Thymus (tissue), 11 donors: ENCODE data around the gene CPNE2. TPM values are rescaled to one million over a fixed set of nuclear protein-coding genes. Genes with fewer than 3 reads are reported as not detected.
A peak's percentile ranks its signal among the peaks of the same experiment; 100 is the strongest.

Experiments
- DNase-seq, 9 donors: peaks; one replicate each; pipeline ENCODE4 v3.0.0-alpha.2; 2013; ENCODE audit warnings: low spot score in 9 of 9, low read depth in 6 of 9, missing footprints in 1 of 9
- H3K27ac ChIP-seq, 2 donors: one replicate each; pipeline ENCODE4 v1.5.1; 2013; ENCODE audit warnings: control low read depth in 1 of 2, low read depth in 1 of 2, low read length in 1 of 2, mild to moderate bottlenecking in 1 of 2, moderate library complexity in 1 of 2
- H3K27me3 ChIP-seq, 2 donors: one replicate each; pipeline ENCODE4 v1.5.1; 2013; ENCODE audit warnings: low read length in 1 of 2; ENCODE audit not compliant: control insufficient read depth in 2 of 2, insufficient read depth in 1 of 2
- H3K36me3 ChIP-seq, 2 donors: one replicate each; pipeline ENCODE4 v1.5.1; 2013; ENCODE audit warnings: low read length in 1 of 2, mild to moderate bottlenecking in 1 of 2, moderate library complexity in 1 of 2; ENCODE audit not compliant: control insufficient read depth in 2 of 2, insufficient read depth in 2 of 2
- H3K4me1 ChIP-seq, 2 donors: one replicate each; pipeline ENCODE4 v1.5.1; 2013; ENCODE audit warnings: low read length in 2 of 2; ENCODE audit not compliant: control insufficient read depth in 2 of 2, insufficient read depth in 2 of 2
- H3K4me3 ChIP-seq, 2 donors: one replicate each; pipeline ENCODE4 v1.5.1; 2013; ENCODE audit warnings: low read length in 2 of 2, control low read depth in 1 of 2, mild to moderate bottlenecking in 1 of 2
- H3K9me3 ChIP-seq, 2 donors: one replicate each; pipeline ENCODE4 v1.5.1; 2013; ENCODE audit warnings: low read length in 1 of 2, mild to moderate bottlenecking in 1 of 2; ENCODE audit not compliant: control insufficient read depth in 2 of 2, insufficient read depth in 1 of 2
- WGBS: extraction: QIAGEN DNeasy Blood & Tissue Kit; methylation state at CpG from one replicate; pipeline ENCODE4 v1.1.7; 2013; 5-methylcytosine and 5-hydroxymethylcytosine counted together
- polyA plus RNA-seq: library from polyadenylated mRNA; stranded (reverse); fragments of 200-250 nt; gene quantifications from one replicate; pipeline ENCODE4 v1.2.3, GENCODE V29; 2013
- total RNA-seq: library from RNA; stranded (reverse); fragments of 120-200 nt; gene quantifications from one replicate; pipeline ENCODE4 v1.2.4, GENCODE V29; 2013
- donor health status: healthy.

CPNE2 gene
- total and polyA plus RNA-seq, 2 donors, result 6.5 to 27.5 TPM

DNA sequence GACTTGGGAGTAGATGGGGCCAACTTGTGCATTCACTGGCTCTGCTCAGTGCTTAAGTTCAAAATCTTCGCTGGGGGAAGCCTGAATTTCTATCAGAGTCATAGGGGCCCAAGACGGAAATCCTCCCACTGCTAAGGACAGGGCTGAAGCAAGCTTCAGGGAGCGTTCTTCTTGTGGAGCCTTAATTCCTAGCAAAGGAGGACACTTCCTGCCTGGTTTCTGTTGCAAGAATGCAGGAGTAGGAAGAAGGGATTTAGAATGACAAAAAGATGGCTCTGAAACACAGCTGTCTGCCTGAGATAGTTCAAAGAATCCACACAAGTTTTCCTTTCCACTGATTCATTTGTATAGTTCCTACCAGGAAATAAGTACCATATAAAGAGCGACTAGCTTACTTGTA, 67.1 kb downstream of the CPNE2 start:
- peaks cover 0 to 5% of the 10 kb centered on the region in 2 donors for H3K9me3 ChIP-seq
- H3K27ac ChIP-seq, result no peak overlapping the region
- peaks cover 41 to 82% of the 10 kb centered on the region in 2 donors for H3K36me3 ChIP-seq
- H3K4me1 ChIP-seq, result no peaks in the 10 kb centered on the region
- H3K27me3 ChIP-seq, result no peaks in the 10 kb centered on the region
- no peak for DNase-seq
- no peak overlapping the region for H3K4me3 ChIP-seq
- WGBS, result 99% methylated on average over 4 of the region's 4 CpGs

DNA sequence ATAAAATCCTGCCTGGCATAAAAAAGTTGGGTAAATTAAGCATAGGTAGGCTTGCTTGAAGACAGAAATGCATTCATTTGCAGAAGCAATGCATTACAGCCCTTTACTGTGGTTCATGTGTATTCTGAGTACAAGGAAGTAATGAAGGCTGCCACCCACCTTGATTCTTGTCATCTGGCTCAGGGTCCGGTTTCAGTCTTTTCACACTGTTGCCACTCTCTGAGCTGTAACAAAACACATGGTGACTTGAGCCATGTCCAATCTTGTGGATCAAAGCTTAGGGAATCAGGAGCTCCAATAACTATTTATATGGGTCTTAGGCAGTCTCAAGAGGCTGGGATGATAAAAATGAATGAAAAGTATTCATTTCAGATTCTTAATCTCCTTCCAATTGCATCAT, 71.5 kb downstream of the CPNE2 start:
- Histone ChIP-seq H3K27me3 (no peaks in the 10 kb centered on the region), H3K9me3 (no peaks in the 10 kb centered on the region), H3K4me1 (no peaks in the 10 kb centered on the region), H3K4me3 (no peak overlapping the region), H3K36me3 (peaks cover 42 to 69% of the 10 kb centered on the region in 2 donors), H3K27ac (no peak overlapping the region)
- DNase-seq, result no peak
- 95% methylated on average over 1 of the region's 1 CpG for WGBS

DNA sequence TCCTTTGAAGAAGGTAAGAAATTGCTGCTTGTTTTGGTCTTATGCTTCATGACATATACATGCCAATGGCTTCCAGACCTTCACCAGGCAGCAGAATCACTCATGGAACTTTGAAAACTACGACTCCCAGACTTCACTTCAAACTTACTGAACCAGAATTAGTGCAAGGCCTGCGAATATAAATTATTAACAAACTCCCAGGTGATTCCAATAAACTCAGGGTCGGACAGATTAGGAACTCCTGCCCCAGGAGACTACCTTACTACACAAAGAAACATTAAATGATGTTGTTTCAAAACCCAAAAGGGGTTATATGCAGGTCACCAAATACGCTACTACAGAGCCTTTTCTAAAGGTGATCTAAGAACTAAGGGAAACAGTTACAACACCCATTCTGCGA, 73.1 kb downstream of the CPNE2 start:
- WGBS, result 98% methylated on average over 5 of the region's 5 CpGs
- Histone ChIP-seq H3K4me1 (no peaks in the 10 kb centered on the region), H3K27ac (no peak overlapping the region), H3K36me3 (peaks cover 46 to 71% of the 10 kb centered on the region in 2 donors), H3K27me3 (no peaks in the 10 kb centered on the region), H3K4me3 (no peak overlapping the region), H3K9me3 (no peaks in the 10 kb centered on the region)
- no peak for DNase-seq

GRCh38 chr16:57165938-57166337, 73.6 kb downstream of the CPNE2 start:
- no peak for DNase-seq
- no peaks in the 10 kb centered on the region for H3K4me1 ChIP-seq
- no peak overlapping the region for H3K27ac ChIP-seq
- WGBS, result 90% methylated on average over 3 of the region's 3 CpGs
- H3K9me3 ChIP-seq, result no peaks in the 10 kb centered on the region
- H3K4me3 ChIP-seq, result no peak overlapping the region
- H3K27me3 ChIP-seq, result no peaks in the 10 kb centered on the region
- peaks cover 49 to 73% of the 10 kb centered on the region in 2 donors for H3K36me3 ChIP-seq

GRCh38 chr16:57166451-57166850, 74.1 kb downstream of the CPNE2 start:
- Histone ChIP-seq H3K27me3 (no peaks in the 10 kb centered on the region), H3K4me1 (no peaks in the 10 kb centered on the region), H3K4me3 (no peak overlapping the region), H3K9me3 (no peaks in the 10 kb centered on the region), H3K36me3 (peaks cover 54 to 73% of the 10 kb centered on the region in 2 donors), H3K27ac (peak overlapping the region in 1 of 2 donors; percentile 46)
- no peak for DNase-seq

- H3K27me3 ChIP-seq, result no peaks in the 10 kb centered on the region
- H3K27ac ChIP-seq, result peak overlapping the region in 1 of 2 donors; percentile 46
- H3K4me3 ChIP-seq, result no peak overlapping the region
- H3K36me3 ChIP-seq, result peaks cover 59 to 74% of the 10 kb centered on the region in 2 donors
- H3K4me1 ChIP-seq, result no peaks in the 10 kb centered on the region
- DNase-seq, result peak in 1 of 9 donors; percentile 20
- WGBS, result 91% methylated on average over 7 of the region's 7 CpGs
- H3K9me3 ChIP-seq, result no peaks in the 10 kb centered on the region
Measured at GRCh38 chr16:57166951-57167350, 74.6 kb downstream of the CPNE2 start.

DNA sequence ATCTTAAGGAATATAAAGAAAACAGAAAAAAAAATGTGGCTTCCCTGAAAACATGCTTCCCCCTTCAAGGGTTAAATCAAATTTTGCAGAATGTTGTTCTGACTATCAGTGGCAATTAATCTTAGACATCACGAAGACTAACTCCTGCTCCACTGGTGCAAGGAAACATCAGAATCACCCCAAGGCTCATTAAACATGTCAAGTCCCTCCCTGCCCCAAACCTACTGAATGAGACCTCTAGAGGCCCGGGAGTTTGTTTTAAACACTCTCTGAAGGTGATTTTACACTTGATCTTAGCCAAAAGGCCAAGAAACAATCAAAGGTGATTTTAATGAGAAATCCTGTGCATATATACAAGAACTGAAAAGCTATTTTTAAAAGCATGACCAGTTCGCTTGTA, 75.2 kb downstream of the CPNE2 start:
- no peak for DNase-seq
- no peak overlapping the region for H3K27ac ChIP-seq
- no peak overlapping the region for H3K4me3 ChIP-seq
- H3K4me1 ChIP-seq, result no peaks in the 10 kb centered on the region
- H3K9me3 ChIP-seq, result no peaks in the 10 kb centered on the region
- 90% methylated on average over 3 of the region's 3 CpGs for WGBS
- H3K27me3 ChIP-seq, result no peaks in the 10 kb centered on the region
- H3K36me3 ChIP-seq, result peaks cover 62 to 74% of the 10 kb centered on the region in 2 donors

DNA sequence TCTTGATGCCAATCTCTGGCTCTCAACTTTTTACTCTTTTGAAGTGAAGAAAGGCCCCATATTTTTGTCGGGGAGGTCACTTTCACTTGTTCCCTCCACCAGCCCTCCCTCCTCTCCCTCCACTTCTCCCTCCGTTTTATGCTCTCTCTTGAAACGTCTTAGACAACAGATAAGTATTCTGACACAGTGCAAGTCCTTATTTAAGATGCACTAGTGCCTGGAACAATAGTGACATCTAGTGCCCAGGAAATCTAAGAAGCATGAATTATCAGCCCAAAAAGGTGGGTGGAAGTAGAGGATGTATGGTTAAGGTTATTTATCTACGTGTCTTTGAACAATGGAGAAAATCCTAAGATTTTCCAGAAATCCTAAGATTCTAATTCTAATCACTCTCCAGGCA, 75.6 kb downstream of the CPNE2 start:
- no peak overlapping the region for H3K27ac ChIP-seq
- no peaks in the 10 kb centered on the region for H3K9me3 ChIP-seq
- H3K27me3 ChIP-seq, result no peaks in the 10 kb centered on the region
- WGBS, result 25% methylated on average over 4 of the region's 4 CpGs
- peaks cover 63 to 76% of the 10 kb centered on the region in 2 donors for H3K36me3 ChIP-seq
- peak in 8 of 9 donors; percentile 46 to 85 (median 62) for DNase-seq
- H3K4me1 ChIP-seq, result no peaks in the 10 kb centered on the region
- no peak overlapping the region for H3K4me3 ChIP-seq

DNA sequence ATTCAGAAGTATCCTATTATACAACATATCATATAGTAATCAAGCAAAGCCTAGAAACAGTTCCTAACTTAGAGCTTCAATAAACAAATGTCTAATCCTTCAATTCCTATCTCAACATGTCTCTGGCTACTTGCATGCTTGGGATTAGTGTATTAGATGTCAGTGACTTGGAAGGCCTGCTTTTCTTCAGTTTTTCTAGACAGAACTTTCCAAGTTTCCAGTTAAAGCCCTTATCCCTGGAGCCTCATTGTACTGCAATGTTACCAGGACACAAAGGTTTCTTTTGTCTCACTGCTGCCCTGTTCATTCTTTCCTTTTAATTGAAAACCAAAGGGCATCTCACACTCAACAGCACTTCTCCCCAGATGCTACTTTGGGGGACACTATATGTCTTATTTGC, 76.9 kb downstream of the CPNE2 start:
- no peak overlapping the region for H3K27ac ChIP-seq
- H3K4me1 ChIP-seq, result no peaks in the 10 kb centered on the region
- DNase-seq, result no peak
- H3K36me3 ChIP-seq, result peaks cover 62 to 66% of the 10 kb centered on the region in 2 donors
- no peaks in the 10 kb centered on the region for H3K9me3 ChIP-seq
- no peaks in the 10 kb centered on the region for H3K27me3 ChIP-seq
- no peak overlapping the region for H3K4me3 ChIP-seq
